ENCODE data around the gene FBXO5. TPM values are rescaled to one million over a fixed set of nuclear protein-coding genes. Genes with fewer than 3 reads are reported as not detected.

Gene FBXO5
- total and polyA plus RNA-seq, 9 donors: 2.9 to 10.4 (median 5.5) TPM

GRCh38 chr6:152959333-152959732, 23.5 kb downstream of the FBXO5 start:
- intact Hi-C loops (cut with DNase I): no loop called here
- no peak for DNase-seq
- Histone ChIP-seq H3K36me3 (no peaks in the 10 kb centered on the region), H3K9me3 (no peaks in the 10 kb centered on the region), H3K27ac (no peak overlapping the region), H3K4me1 (ENCODE audit: insufficient read depth) (no peaks in the 10 kb centered on the region), H3K4me3 (no peak overlapping the region), H3K27me3 (no peaks in the 10 kb centered on the region)
- WGBS, 3 donors: 90 to 94% (median 93%) methylated on average over 24 of the region's 24 CpGs
- no peak for TF ChIP-seq EP300 (IDR thresholded peaks at IDR 0.05)
- TF ChIP-seq POLR2A (IDR thresholded peaks at IDR 0.05): no peak
- no peak for TF ChIP-seq CTCF (IDR thresholded peaks at IDR 0.05)

GRCh38 chr6:152957796-152958195, 25.0 kb downstream of the FBXO5 start:
- Histone ChIP-seq H3K36me3 (no peaks in the 10 kb centered on the region), H3K9me3 (no peaks in the 10 kb centered on the region), H3K27ac (no peak overlapping the region), H3K4me1 (ENCODE audit: insufficient read depth) (no peaks in the 10 kb centered on the region), H3K27me3 (no peaks in the 10 kb centered on the region), H3K4me3 (no peak overlapping the region)
- no peak for DNase-seq
- intact Hi-C loops (cut with DNase I): no loop called here
- TF ChIP-seq EP300 (IDR thresholded peaks at IDR 0.05) (no peak), CTCF (IDR thresholded peaks at IDR 0.05) (no peak), POLR2A (IDR thresholded peaks at IDR 0.05) (no peak)
- WGBS, 3 donors: 66 to 77% (median 71%) methylated on average over 1 of the region's 1 CpG

GRCh38 chr6:152954443-152954842, 28.4 kb downstream of the FBXO5 start:
- no peak overlapping the region for H3K27ac ChIP-seq
- intact Hi-C loops (cut with DNase I): no loop called here
- WGBS, 3 donors: 57 to 60% (median 60%) methylated on average over 3 of the region's 3 CpGs
- H3K27me3 ChIP-seq: no peaks in the 10 kb centered on the region
- TF ChIP-seq CTCF (IDR thresholded peaks at IDR 0.05): no peak
- TF ChIP-seq POLR2A (IDR thresholded peaks at IDR 0.05): no peak
- TF ChIP-seq EP300 (IDR thresholded peaks at IDR 0.05): no peak
- H3K9me3 ChIP-seq: no peaks in the 10 kb centered on the region
- no peak for DNase-seq
- no peak overlapping the region for H3K4me3 ChIP-seq
- H3K36me3 ChIP-seq: no peaks in the 10 kb centered on the region
- no peaks in the 10 kb centered on the region for H3K4me1 ChIP-seq (ENCODE audit: insufficient read depth)

- Histone ChIP-seq H3K9me3 (no peaks in the 10 kb centered on the region), H3K4me1 (ENCODE audit: insufficient read depth) (no peaks in the 10 kb centered on the region), H3K36me3 (no peaks in the 10 kb centered on the region), H3K27me3 (no peaks in the 10 kb centered on the region), H3K27ac (no peak overlapping the region), H3K4me3 (no peak overlapping the region)
- no peak for DNase-seq
- no peak for TF ChIP-seq CTCF (IDR thresholded peaks at IDR 0.05)
- no peak for TF ChIP-seq EP300 (IDR thresholded peaks at IDR 0.05)
- no peak for TF ChIP-seq POLR2A (IDR thresholded peaks at IDR 0.05)
- 63 to 66% (median 66%) methylated on average over 7 of the region's 7 CpGs for WGBS, 3 donors
- intact Hi-C loops (cut with DNase I): no loop called here
Measured at GRCh38 chr6:152952866-152953509, 29.9 kb downstream of the FBXO5 start.

Data from ovary (tissue), 9 donors.